Kidney (tissue), 14 donors: ENCODE data around the gene NRG3. TPM values are rescaled to one million over a fixed set of nuclear protein-coding genes. Genes with fewer than 3 reads are reported as not detected.

Experiments used
- DNase-seq, 5 donors: peaks; one replicate each; pipeline ENCODE4 v3.0.0-alpha.2; 2013 to 2020
- FAIRE-seq: peaks from 2 replicates; lab custom pipeline; 2012; peaks lifted over from hg19 to GRCh38; lab: Jason Lieb, UNC
- H3K27ac ChIP-seq, 2 donors: one replicate each; pipeline ENCODE4 v1.7.0; 2013; ENCODE audit warnings: low read depth in 2 of 2, low read length in 2 of 2, inconsistent platforms in 1 of 2
- H3K27me3 ChIP-seq: one replicate; pipeline ENCODE4 v1.7.1; 2013; ENCODE audit warnings: low read length, inconsistent platforms; ENCODE audit not compliant: control insufficient read depth, insufficient read depth
- H3K36me3 ChIP-seq, 3 donors: one replicate each; pipeline versions ENCODE4 v1.7.0 to v1.7.1; 2013; ENCODE audit warnings: low read length in 3 of 3, control low read depth in 1 of 3, inconsistent platforms in 1 of 3; ENCODE audit not compliant: insufficient read depth in 3 of 3, control insufficient read depth in 2 of 3
- H3K4me1 ChIP-seq, 3 donors: one replicate each; pipeline versions ENCODE4 v1.7.0 to v1.7.1; 2013; ENCODE audit warnings: low read length in 3 of 3, inconsistent platforms in 1 of 3, low read depth in 1 of 3; ENCODE audit not compliant: control insufficient read depth in 2 of 3, insufficient read depth in 2 of 3
- H3K4me3 ChIP-seq, 3 donors: one replicate each; pipeline versions ENCODE4 v1.7.0 to v1.8.1; 2013; ENCODE audit warnings: low read length in 3 of 3, control low read depth in 1 of 3, inconsistent platforms in 1 of 3
- H3K9ac ChIP-seq, 3 donors: one replicate each; pipeline versions ENCODE4 v1.7.0 to v1.7.1; 2013; ENCODE audit warnings: low read length in 3 of 3, control low read depth in 1 of 3, inconsistent platforms in 1 of 3
- H3K9me3 ChIP-seq, 3 donors: one replicate each; pipeline versions ENCODE4 v1.7.0 to v1.7.1; 2013; ENCODE audit warnings: low read length in 3 of 3, control low read depth in 1 of 3, inconsistent platforms in 1 of 3; ENCODE audit not compliant: control insufficient read depth in 2 of 3, insufficient read depth in 1 of 3
- intact Hi-C: fragments of 100-400 bp; cut with DNase I; formaldehyde crosslinking; loops from one replicate; pipeline ENCODE4 v1.11.1; 2022
- polyA plus RNA-seq: library from polyadenylated mRNA; stranded (reverse); fragments of 350-450 nt; fragmentation: Illumina TruSeq; extraction: RNeasy Lipid Tissue Mini Kit (QIAGEN cat#74804); gene quantifications from one replicate; pipeline ENCODE4 v1.2.3, GENCODE V29; 2014; ENCODE audit warnings: low read depth, low replicate concordance; ENCODE audit not compliant: insufficient read depth
- total RNA-seq: library from RNA; stranded (reverse); fragmentation: NEBNext Ultra II Directional; extraction: Animal tissue kit (Norgen Biotek cat#: 25700); gene quantifications from one replicate; pipeline ENCODE4 v1.2.1, GENCODE V29; 2021
- TF ChIP-seq, protein P1 (sequence below): IDR thresholded peaks from 3 replicates; pipeline ENCODE4 v1.5.1; 2012; ENCODE audit warnings: mild to moderate bottlenecking, moderate library complexity, borderline replicate concordance; ENCODE audit not compliant: insufficient read depth; ENCODE audit errors: extremely low read depth
- donor health status: control.
- donor health status: control.
- donor health status: control.
- donor health status: control.
- donor health status: control.
- donor health status: DM: yes; HTN: yes; CAD: no.
- donor health status: Normal renal cell carcinoma (clear cell type).

Gene NRG3
- total and polyA plus RNA-seq, 2 donors from 2014 or later = 0.62 to 5.4 TPM

GRCh38 chr10:82084496-82084895, 209.5 kb downstream of the NRG3 start:
- FAIRE-seq (no peak), DNase-seq (no peak)
- no peaks in the 10 kb centered on the region for H3K27me3 ChIP-seq
- intact Hi-C loops = no loop called here
- no peaks in the 10 kb centered on the region for H3K4me1 ChIP-seq
- no peak overlapping the region for H3K27ac ChIP-seq
- TF ChIP-seq, protein P1, sequence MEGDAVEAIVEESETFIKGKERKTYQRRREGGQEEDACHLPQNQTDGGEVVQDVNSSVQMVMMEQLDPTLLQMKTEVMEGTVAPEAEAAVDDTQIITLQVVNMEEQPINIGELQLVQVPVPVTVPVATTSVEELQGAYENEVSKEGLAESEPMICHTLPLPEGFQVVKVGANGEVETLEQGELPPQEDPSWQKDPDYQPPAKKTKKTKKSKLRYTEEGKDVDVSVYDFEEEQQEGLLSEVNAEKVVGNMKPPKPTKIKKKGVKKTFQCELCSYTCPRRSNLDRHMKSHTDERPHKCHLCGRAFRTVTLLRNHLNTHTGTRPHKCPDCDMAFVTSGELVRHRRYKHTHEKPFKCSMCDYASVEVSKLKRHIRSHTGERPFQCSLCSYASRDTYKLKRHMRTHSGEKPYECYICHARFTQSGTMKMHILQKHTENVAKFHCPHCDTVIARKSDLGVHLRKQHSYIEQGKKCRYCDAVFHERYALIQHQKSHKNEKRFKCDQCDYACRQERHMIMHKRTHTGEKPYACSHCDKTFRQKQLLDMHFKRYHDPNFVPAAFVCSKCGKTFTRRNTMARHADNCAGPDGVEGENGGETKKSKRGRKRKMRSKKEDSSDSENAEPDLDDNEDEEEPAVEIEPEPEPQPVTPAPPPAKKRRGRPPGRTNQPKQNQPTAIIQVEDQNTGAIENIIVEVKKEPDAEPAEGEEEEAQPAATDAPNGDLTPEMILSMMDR = no peak
- no peak overlapping the region for H3K4me3 ChIP-seq
- no peaks in the 10 kb centered on the region for H3K9me3 ChIP-seq
- H3K36me3 ChIP-seq = no peaks in the 10 kb centered on the region
- H3K9ac ChIP-seq = no peak overlapping the region

DNA sequence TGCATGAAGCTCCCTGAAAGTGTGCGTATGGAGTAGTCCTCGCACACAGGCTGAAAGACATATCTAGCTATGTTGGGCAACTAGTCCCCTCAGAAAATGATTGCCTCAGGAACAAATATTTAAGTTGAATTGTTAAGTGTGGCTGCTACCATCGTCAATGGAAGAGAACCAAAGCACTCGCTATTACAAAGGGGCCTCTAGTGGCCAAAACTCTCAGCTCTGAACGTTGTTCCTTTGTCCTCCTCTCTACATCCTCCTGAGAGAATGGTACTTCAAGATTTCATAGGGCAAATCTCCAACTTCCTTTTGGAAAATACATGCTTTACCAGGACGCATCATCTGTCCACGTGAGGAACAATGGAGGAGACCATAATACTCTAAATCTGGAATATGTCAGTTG, 209.9 kb downstream of the NRG3 start:
- H3K4me3 ChIP-seq = no peak overlapping the region
- no peaks in the 10 kb centered on the region for H3K9me3 ChIP-seq
- no peak overlapping the region for H3K9ac ChIP-seq
- H3K36me3 ChIP-seq = no peaks in the 10 kb centered on the region
- no peaks in the 10 kb centered on the region for H3K4me1 ChIP-seq
- TF ChIP-seq, protein P1 = no peak
- intact Hi-C loops = no loop called here
- no peak overlapping the region for H3K27ac ChIP-seq
- no peak for FAIRE-seq
- no peaks in the 10 kb centered on the region for H3K27me3 ChIP-seq
- DNase-seq = no peak

DNA sequence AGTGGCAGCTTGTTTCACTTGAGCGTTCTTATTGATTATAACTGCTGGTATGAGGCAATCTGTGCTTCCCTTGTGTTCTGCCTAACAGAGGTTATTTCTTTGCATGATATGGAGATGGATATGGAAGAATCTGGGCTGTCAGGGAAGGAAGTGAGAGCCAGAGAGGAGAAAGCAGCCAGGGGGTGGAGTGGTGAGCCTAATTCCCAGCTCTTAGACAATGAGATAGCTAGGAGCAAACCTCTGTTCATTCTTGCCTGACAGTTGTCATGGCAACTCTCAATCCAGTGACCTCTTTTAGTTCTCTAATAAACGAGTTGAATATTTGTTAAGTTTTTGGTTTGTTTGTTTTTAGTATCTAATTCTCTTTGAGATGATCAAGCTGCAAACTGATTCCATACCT, 214.3 kb downstream of the NRG3 start:
- TF ChIP-seq, protein P1 = no peak
- Histone ChIP-seq H3K27ac (no peak overlapping the region), H3K36me3 (no peaks in the 10 kb centered on the region), H3K27me3 (no peaks in the 10 kb centered on the region), H3K4me3 (no peak overlapping the region), H3K4me1 (no peaks in the 10 kb centered on the region), H3K9ac (no peak overlapping the region), H3K9me3 (no peaks in the 10 kb centered on the region)
- FAIRE-seq (no peak), DNase-seq (peak in 3 of 5 donors; percentile 22 to 51 (median 50))
- intact Hi-C loops = no loop called here

- no peaks in the 10 kb centered on the region for H3K9me3 ChIP-seq
- no peak overlapping the region for H3K9ac ChIP-seq
- H3K36me3 ChIP-seq = no peaks in the 10 kb centered on the region
- no peaks in the 10 kb centered on the region for H3K27me3 ChIP-seq
- no peak overlapping the region for H3K4me3 ChIP-seq
- H3K27ac ChIP-seq = no peak overlapping the region
- DNase-seq = no peak
- no peaks in the 10 kb centered on the region for H3K4me1 ChIP-seq
- FAIRE-seq = no peak
- intact Hi-C loops = no loop called here
- TF ChIP-seq, protein P1 = no peak
Measured at GRCh38 chr10:82091413-82091812, 216.4 kb downstream of the NRG3 start.
